Activated CD8-positive, alpha-beta memory T cell treated with anti-CD3 and anti-CD28 coated beads for 24 hours (primary cell): Measurements from ENCODE around the gene TAGLN3.
A peak's percentile ranks its signal among the peaks of the same experiment; 100 is the strongest.

Experiments
- DNase-seq: peaks from one replicate; pipeline ENCODE4 v3.0.0-alpha.2; 2020

The TAGLN3 gene

GRCh38 chr3:111978583-111979433 is 19.9 kb upstream of the TAGLN3 start, which contains the start of gene ABHD10:
Gene ABHD10 (plus strand): TSS chr3:111979026. CDS start chr3:111979062, 36 bp downstream.
- peak; percentile 97 for DNase-seq

- no peak for DNase-seq
Measured at GRCh38 chr3:111979434-111980038, 19.2 kb upstream of the TAGLN3 start.

- DNase-seq = peak; percentile 63
Measured at GRCh38 chr3:111980716-111981456, 17.8 kb upstream of the TAGLN3 start.

GRCh38 chr3:111981457-111981763 is 17.3 kb upstream of the TAGLN3 start:
- DNase-seq = no peak

- DNase-seq = no peak
Measured at GRCh38 chr3:111984636-111985298, 14.0 kb upstream of the TAGLN3 start.

- no peak for DNase-seq
Measured at GRCh38 chr3:111986800-111987199, 11.9 kb upstream of the TAGLN3 start.

GRCh38 chr3:111989061-111989678 is 9.6 kb upstream of the TAGLN3 start:
- DNase-seq = no peak

GRCh38 chr3:111993038-111993437 is 5.7 kb upstream of the TAGLN3 start:
- no peak for DNase-seq

GRCh38 chr3:111999484-112000324 is 982 bp downstream of the TAGLN3 start:
- DNase-seq = no peak

- DNase-seq = no peak
Measured at GRCh38 chr3:112000367-112000771, 1.6 kb downstream of the TAGLN3 start.

- DNase-seq = no peak
Measured at GRCh38 chr3:112000966-112001365, 2.2 kb downstream of the TAGLN3 start.

- no peak for DNase-seq
Measured at GRCh38 chr3:112001526-112001925, 2.8 kb downstream of the TAGLN3 start.

- peak; percentile 77 for DNase-seq
Measured at GRCh38 chr3:112002096-112002971, 3.6 kb downstream of the TAGLN3 start.

GRCh38 chr3:112003321-112004080 is 4.8 kb downstream of the TAGLN3 start:
- no peak for DNase-seq

GRCh38 chr3:112004187-112004586 is 5.5 kb downstream of the TAGLN3 start:
- DNase-seq = no peak

- no peak for DNase-seq
Measured at GRCh38 chr3:112004669-112005068, 5.9 kb downstream of the TAGLN3 start.

GRCh38 chr3:112005091-112005672 is 6.5 kb downstream of the TAGLN3 start:
- DNase-seq = no peak

GRCh38 chr3:112007633-112008032 is 8.9 kb downstream of the TAGLN3 start:
- DNase-seq = no peak

GRCh38 chr3:112009670-112010069 is 10.9 kb downstream of the TAGLN3 start:
- no peak for DNase-seq

GRCh38 chr3:112010636-112011035 is 11.9 kb downstream of the TAGLN3 start:
- no peak for DNase-seq
